GM23338 (cell line): ENCODE results near the gene HNRNPK. TPM values are rescaled to one million over a fixed set of nuclear protein-coding genes. Genes with fewer than 3 reads are reported as not detected.

ENCODE experiments used
- ATAC-seq: fragments of 200-7000 bp; cut with Tn5 transposase; 3 replicates; pipeline ENCODE4 v1.9.1; 2020
- DNase-seq: peaks from one replicate; pipeline ENCODE4 v3.0.0-alpha.2; 2015; ENCODE audit warnings: low spot score
- H2AFZ ChIP-seq: fragments of 200-600 bp; sonication (generic); 2 replicates; pipeline ENCODE4 v1.8.0; 2016; ENCODE audit warnings: antibody characterized with exemption, mild to moderate bottlenecking, moderate library complexity
- H3F3A ChIP-seq: fragments of 200-600 bp; sonication (generic); replicated peaks from 2 replicates; pipeline ENCODE4 v1.8.0; 2017; ENCODE audit warnings: antibody characterized with exemption, mixed run types, low read depth
- H3K27ac ChIP-seq: fragments of 200-600 bp; sonication (generic); 2 replicates; pipeline ENCODE4 v1.6.1; 2016; ENCODE audit warnings: low read depth
- H3K27me3 ChIP-seq: fragments of 200-600 bp; sonication (generic); 2 replicates; pipeline ENCODE4 v1.8.0; 2016; ENCODE audit warnings: mild to moderate bottlenecking, mixed run types, moderate library complexity; ENCODE audit not compliant: insufficient read depth
- H3K36me3 ChIP-seq: fragments of 200-600 bp; sonication (generic); 2 replicates; pipeline ENCODE4 v1.8.0; 2016; ENCODE audit warnings: mild to moderate bottlenecking; ENCODE audit not compliant: insufficient read depth
- H3K4me1 ChIP-seq: fragments of 200-600 bp; sonication (generic); 2 replicates; pipeline ENCODE4 v1.8.0; 2016; ENCODE audit warnings: mild to moderate bottlenecking, moderate library complexity; ENCODE audit not compliant: insufficient read depth
- H3K4me2 ChIP-seq: fragments of 200-600 bp; sonication (generic); 2 replicates; pipeline ENCODE4 v1.7.1; 2017; ENCODE audit warnings: mixed run types
- H3K4me3 ChIP-seq: fragments of 200-600 bp; sonication (generic); 2 replicates; pipeline ENCODE4 v1.6.1; 2016; ENCODE audit warnings: mixed run types
- H3K79me2 ChIP-seq: fragments of 200-600 bp; sonication (generic); replicated peaks from 2 replicates; pipeline ENCODE4 v1.8.0; 2017; ENCODE audit warnings: mild to moderate bottlenecking; ENCODE audit not compliant: insufficient read depth
- H3K9me2 ChIP-seq: fragments of 200-600 bp; sonication (generic); 2 replicates; pipeline ENCODE4 v1.8.0; 2017; ENCODE audit not compliant: insufficient read depth
- H4K20me1 ChIP-seq: fragments of 200-600 bp; sonication (generic); replicated peaks from 2 replicates; pipeline ENCODE4 v1.8.0; 2017; ENCODE audit warnings: mild to moderate bottlenecking; ENCODE audit not compliant: insufficient read depth
- H3K27ac Mint-ChIP-seq: 2 replicates; pipeline ENCODE4 v1.8.0; 2020; ENCODE audit warnings: inconsistent platforms, mild to moderate bottlenecking, moderate library complexity, mixed read lengths
- H3K27me3 Mint-ChIP-seq: 3 replicates; pipeline ENCODE4 v1.8.0; 2022; ENCODE audit warnings: low read depth, mild to moderate bottlenecking, moderate library complexity, mixed read lengths, inconsistent platforms; ENCODE audit not compliant: insufficient read depth, poor library complexity
- H3K36me3 Mint-ChIP-seq: 3 replicates; pipeline ENCODE4 v1.8.0; 2021; ENCODE audit warnings: low read depth, mild to moderate bottlenecking, inconsistent platforms, moderate library complexity, mixed read lengths
- H3K4me1 Mint-ChIP-seq: 3 replicates; pipeline ENCODE4 v1.8.0; 2020; ENCODE audit warnings: mild to moderate bottlenecking, inconsistent platforms, mixed read lengths
- H3K4me3 Mint-ChIP-seq: 3 replicates; pipeline ENCODE4 v1.8.0; 2021; ENCODE audit warnings: moderate library complexity, mild to moderate bottlenecking, inconsistent platforms, mixed read lengths
- H3K9me3 Mint-ChIP-seq: 3 replicates; pipeline ENCODE4 v1.8.0; 2020; ENCODE audit warnings: moderate library complexity, mild to moderate bottlenecking, inconsistent platforms, mixed read lengths
- CREB1 ChIP-seq: fragments of 250-450 bp; sonication (Bioruptor Pico); IDR thresholded peaks from 2 replicates; pipeline ENCODE4 v1.5.0; 2020; ENCODE audit warnings: low read depth, mild to moderate bottlenecking, moderate library complexity
- CTCF ChIP-seq, 2 experiments: fragments of 200-600 bp in 1 of 2; sonication (generic) in 1 of 2; conservative IDR thresholded peaks; 2 replicates each; pipeline versions ENCODE4 v1.5.1 to v1.6.1; 2016 to 2017; ENCODE audit warnings: antibody characterized with exemption in 2 of 2, low read depth in 2 of 2, mild to moderate bottlenecking in 2 of 2, moderate library complexity in 1 of 2
- NANOG ChIP-seq: IDR thresholded peaks from 2 replicates; pipeline ENCODE4 v1.6.1; 2016; ENCODE audit warnings: antibody characterized with exemption, borderline replicate concordance
- STAT1 ChIP-seq: IDR thresholded peaks from one replicate; pipeline ENCODE4 v1.6.1; 2016; ENCODE audit warnings: antibody characterized with exemption; ENCODE audit not compliant: unreplicated experiment
- ZNF114 ChIP-seq: fragments of 250-450 bp; sonication (Bioruptor Pico); IDR thresholded peaks from 2 replicates; pipeline ENCODE4 v1.5.0; 2020; ENCODE audit warnings: mild to moderate bottlenecking, moderate library complexity
- polyA plus RNA-seq: library from polyadenylated mRNA; unstranded; fragments of >200 nt; fragmentation: Nextera tagmentation; extraction: Ambion mirVana; gene quantifications from 2 replicates; pipeline ENCODE4 v1.2.1, GENCODE V29; 2016
- total RNA-seq: library from RNA; depleted of rRNA; stranded (reverse); fragments of >200 nt; shearing (Covaris generic); gene quantifications from 2 replicates; pipeline ENCODE4 v1.2.3, GENCODE V29; 2014
- TF ChIP-seq, protein P1 (sequence below): IDR thresholded peaks from 2 replicates; pipeline ENCODE4 v1.6.1; 2016; ENCODE audit warnings: antibody characterized with exemption
- TF ChIP-seq, protein P2 (sequence below): fragments of 250-450 bp; sonication (Bioruptor Pico); IDR thresholded peaks from 2 replicates; pipeline ENCODE4 v1.5.0; 2020; ENCODE audit warnings: mild to moderate bottlenecking, moderate library complexity

Gene HNRNPK
- total and polyA plus RNA-seq, 2 experiments from 2014 or later = 417 to 1,083 TPM

DNA sequence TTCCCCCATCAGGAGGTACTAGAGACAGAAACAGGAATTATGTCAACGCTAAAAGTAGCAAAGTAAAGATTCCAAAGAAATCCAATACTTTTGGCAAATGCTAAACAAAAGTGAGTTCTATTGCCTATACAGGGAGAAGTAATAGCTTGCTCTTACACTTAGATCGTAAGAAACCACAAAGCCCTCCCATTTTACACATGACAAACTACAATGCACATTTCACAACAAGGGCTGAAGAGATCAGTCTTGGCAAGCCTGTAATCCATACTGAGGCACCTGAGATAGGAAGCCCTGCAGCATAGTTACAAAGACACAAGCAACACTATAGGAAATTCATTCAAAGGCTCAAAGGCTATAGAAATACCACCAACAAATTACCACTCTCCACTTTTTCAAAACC lies 7.7 kb downstream of the HNRNPK start:
- H3K79me2 ChIP-seq = peaks cover 69% of the 10 kb centered on the region
- H3K27ac Mint-ChIP-seq = no peak overlapping the region
- 0 out of 2 replicates have a peak overlapping the region, but pooled peaks have one; percentile 40 for H3K27ac ChIP-seq
- H3K9me2 ChIP-seq = no peaks in the 10 kb centered on the region
- TF ChIP-seq, protein P1, sequence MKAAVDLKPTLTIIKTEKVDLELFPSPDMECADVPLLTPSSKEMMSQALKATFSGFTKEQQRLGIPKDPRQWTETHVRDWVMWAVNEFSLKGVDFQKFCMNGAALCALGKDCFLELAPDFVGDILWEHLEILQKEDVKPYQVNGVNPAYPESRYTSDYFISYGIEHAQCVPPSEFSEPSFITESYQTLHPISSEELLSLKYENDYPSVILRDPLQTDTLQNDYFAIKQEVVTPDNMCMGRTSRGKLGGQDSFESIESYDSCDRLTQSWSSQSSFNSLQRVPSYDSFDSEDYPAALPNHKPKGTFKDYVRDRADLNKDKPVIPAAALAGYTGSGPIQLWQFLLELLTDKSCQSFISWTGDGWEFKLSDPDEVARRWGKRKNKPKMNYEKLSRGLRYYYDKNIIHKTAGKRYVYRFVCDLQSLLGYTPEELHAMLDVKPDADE = no peak
- TF ChIP-seq, protein P2, sequence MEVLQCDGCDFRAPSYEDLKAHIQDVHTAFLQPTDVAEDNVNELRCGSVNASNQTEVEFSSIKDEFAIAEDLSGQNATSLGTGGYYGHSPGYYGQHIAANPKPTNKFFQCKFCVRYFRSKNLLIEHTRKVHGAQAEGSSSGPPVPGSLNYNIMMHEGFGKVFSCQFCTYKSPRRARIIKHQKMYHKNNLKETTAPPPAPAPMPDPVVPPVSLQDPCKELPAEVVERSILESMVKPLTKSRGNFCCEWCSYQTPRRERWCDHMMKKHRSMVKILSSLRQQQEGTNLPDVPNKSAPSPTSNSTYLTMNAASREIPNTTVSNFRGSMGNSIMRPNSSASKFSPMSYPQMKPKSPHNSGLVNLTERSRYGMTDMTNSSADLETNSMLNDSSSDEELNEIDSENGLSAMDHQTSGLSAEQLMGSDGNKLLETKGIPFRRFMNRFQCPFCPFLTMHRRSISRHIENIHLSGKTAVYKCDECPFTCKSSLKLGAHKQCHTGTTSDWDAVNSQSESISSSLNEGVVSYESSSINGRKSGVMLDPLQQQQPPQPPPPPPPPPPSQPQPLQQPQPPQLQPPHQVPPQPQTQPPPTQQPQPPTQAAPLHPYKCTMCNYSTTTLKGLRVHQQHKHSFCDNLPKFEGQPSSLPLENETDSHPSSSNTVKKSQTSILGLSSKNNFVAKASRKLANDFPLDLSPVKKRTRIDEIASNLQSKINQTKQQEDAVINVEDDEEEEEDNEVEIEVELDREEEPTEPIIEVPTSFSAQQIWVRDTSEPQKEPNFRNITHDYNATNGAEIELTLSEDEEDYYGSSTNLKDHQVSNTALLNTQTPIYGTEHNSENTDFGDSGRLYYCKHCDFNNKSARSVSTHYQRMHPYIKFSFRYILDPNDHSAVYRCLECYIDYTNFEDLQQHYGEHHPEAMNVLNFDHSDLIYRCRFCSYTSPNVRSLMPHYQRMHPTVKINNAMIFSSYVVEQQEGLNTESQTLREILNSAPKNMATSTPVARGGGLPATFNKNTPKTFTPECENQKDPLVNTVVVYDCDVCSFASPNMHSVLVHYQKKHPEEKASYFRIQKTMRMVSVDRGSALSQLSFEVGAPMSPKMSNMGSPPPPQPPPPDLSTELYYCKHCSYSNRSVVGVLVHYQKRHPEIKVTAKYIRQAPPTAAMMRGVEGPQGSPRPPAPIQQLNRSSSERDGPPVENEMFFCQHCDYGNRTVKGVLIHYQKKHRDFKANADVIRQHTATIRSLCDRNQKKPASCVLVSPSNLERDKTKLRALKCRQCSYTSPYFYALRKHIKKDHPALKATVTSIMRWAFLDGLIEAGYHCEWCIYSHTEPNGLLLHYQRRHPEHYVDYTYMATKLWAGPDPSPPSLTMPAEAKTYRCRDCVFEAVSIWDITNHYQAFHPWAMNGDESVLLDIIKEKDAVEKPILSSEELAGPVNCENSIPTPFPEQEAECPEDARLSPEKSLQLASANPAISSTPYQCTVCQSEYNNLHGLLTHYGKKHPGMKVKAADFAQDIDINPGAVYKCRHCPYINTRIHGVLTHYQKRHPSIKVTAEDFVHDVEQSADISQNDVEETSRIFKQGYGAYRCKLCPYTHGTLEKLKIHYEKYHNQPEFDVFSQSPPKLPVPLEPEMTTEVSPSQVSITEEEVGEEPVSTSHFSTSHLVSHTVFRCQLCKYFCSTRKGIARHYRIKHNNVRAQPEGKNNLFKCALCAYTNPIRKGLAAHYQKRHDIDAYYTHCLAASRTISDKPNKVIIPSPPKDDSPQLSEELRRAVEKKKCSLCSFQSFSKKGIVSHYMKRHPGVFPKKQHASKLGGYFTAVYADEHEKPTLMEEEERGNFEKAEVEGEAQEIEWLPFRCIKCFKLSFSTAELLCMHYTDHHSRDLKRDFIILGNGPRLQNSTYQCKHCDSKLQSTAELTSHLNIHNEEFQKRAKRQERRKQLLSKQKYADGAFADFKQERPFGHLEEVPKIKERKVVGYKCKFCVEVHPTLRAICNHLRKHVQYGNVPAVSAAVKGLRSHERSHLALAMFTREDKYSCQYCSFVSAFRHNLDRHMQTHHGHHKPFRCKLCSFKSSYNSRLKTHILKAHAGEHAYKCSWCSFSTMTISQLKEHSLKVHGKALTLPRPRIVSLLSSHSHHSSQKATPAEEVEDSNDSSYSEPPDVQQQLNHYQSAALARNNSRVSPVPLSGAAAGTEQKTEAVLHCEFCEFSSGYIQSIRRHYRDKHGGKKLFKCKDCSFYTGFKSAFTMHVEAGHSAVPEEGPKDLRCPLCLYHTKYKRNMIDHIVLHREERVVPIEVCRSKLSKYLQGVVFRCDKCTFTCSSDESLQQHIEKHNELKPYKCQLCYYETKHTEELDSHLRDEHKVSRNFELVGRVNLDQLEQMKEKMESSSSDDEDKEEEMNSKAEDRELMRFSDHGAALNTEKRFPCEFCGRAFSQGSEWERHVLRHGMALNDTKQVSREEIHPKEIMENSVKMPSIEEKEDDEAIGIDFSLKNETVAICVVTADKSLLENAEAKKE = no peak
- TF ChIP-seq CREB1 (CRISPR knock-in tag) = no peak
- H3K9me3 Mint-ChIP-seq = no peaks in the 10 kb centered on the region
- H3K36me3 Mint-ChIP-seq = peaks cover 98% of the 10 kb centered on the region
- H2AFZ ChIP-seq = no peak overlapping the region
- peaks cover 98% of the 10 kb centered on the region for H3K36me3 ChIP-seq
- no peak overlapping the region for H3K4me2 ChIP-seq
- H3K4me3 ChIP-seq = no peak overlapping the region
- peaks cover 22% of the 10 kb centered on the region for H3K4me1 Mint-ChIP-seq
- peaks cover 84% of the 10 kb centered on the region for H4K20me1 ChIP-seq
- no peak overlapping the region for H3K4me3 Mint-ChIP-seq
- ATAC-seq (no peak), DNase-seq (no peak)
- H3K27me3 Mint-ChIP-seq = peaks cover 15% of the 10 kb centered on the region
- H3K27me3 ChIP-seq = no peaks in the 10 kb centered on the region
- H3K4me1 ChIP-seq = peaks cover 5% of the 10 kb centered on the region
- H3F3A ChIP-seq = peaks cover 62% of the 10 kb centered on the region

GRCh38 chr9:83971485-83971884 lies 8.5 kb downstream of the HNRNPK start:
- Histone ChIP-seq H4K20me1 (peaks cover 76% of the 10 kb centered on the region), H3K79me2 (peaks cover 61% of the 10 kb centered on the region), H3K9me2 (no peaks in the 10 kb centered on the region), H3K27me3 (no peaks in the 10 kb centered on the region), H2AFZ (no peak overlapping the region), H3K27ac (0 out of 2 replicates have a peak overlapping the region, but pooled peaks have one; percentile 45), H3K4me2 (no peak overlapping the region), H3F3A (peaks cover 58% of the 10 kb centered on the region), H3K36me3 (peaks cover 90% of the 10 kb centered on the region), H3K4me3 (no peak overlapping the region), H3K4me1 (no peaks in the 10 kb centered on the region)
- no peak for DNase-seq
- Mint-ChIP-seq H3K4me3 (no peak overlapping the region; the same call in 2 of the 3 replicates), H3K36me3 (peaks cover 98% of the 10 kb centered on the region), H3K9me3 (no peaks in the 10 kb centered on the region), H3K27ac (no peak overlapping the region; the same call in none of the 2 replicates), H3K4me1 (peaks cover 18% of the 10 kb centered on the region), H3K27me3 (peaks cover 15% of the 10 kb centered on the region)
- no peak for ATAC-seq
- TF ChIP-seq CTCF (conservative IDR thresholded peaks at IDR 0.05; ENCODE audit: low read depth in 2 of 2) = no peak
- no peak for TF ChIP-seq ZNF114 (CRISPR knock-in tag)
- TF ChIP-seq STAT1 = no peak
- no peak for TF ChIP-seq NANOG
- TF ChIP-seq, protein P1 = no peak
- TF ChIP-seq CREB1 (CRISPR knock-in tag) = no peak
